Ishikawa (cell line): ENCODE measurements around the gene NRM.

Source experiments
- CEBPB ChIP-seq: IDR thresholded peaks from 2 replicates; pipeline ENCODE4 v1.6.1; 2012
- CREB1 ChIP-seq: IDR thresholded peaks from 2 replicates; pipeline ENCODE4 v1.6.1; 2012; ENCODE audit warnings: low read depth
- EP300 ChIP-seq: IDR thresholded peaks from 2 replicates; pipeline ENCODE4 v1.6.1; 2012; ENCODE audit warnings: borderline replicate concordance
- ZBTB7A ChIP-seq: IDR thresholded peaks from 2 replicates; pipeline ENCODE4 v1.6.1; 2012; ENCODE audit warnings: low read depth

- TF ChIP-seq CREB1, result no peak
- no peak for TF ChIP-seq CEBPB
- TF ChIP-seq ZBTB7A, result no peak
- no peak for TF ChIP-seq EP300
Measured at GRCh38 chr6:30732237-30732943, 41.6 kb upstream of the NRM start.
